ENCODE results near the gene NLRC5.

DNA sequence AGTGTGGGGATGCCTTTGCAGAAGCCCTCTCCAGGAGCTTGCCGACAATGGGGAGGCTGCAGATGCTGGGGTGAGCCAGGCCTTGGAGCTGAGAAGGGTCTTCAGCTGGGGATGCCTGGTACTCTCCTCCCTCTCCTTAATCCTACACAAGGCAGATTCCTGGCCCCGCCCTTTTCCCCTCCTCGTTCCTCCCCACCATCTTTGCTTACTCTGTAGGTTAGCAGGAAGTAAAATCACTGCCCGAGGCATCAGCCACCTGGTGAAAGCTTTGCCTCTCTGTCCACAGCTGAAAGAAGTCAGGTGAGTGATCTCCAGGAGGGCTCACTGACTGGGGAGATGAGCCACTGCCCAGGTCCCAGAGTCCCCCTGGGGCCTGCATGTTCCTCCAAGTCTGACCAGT, 38.7 kb downstream of the NLRC5 start:
- TF ChIP-seq, protein P1, sequence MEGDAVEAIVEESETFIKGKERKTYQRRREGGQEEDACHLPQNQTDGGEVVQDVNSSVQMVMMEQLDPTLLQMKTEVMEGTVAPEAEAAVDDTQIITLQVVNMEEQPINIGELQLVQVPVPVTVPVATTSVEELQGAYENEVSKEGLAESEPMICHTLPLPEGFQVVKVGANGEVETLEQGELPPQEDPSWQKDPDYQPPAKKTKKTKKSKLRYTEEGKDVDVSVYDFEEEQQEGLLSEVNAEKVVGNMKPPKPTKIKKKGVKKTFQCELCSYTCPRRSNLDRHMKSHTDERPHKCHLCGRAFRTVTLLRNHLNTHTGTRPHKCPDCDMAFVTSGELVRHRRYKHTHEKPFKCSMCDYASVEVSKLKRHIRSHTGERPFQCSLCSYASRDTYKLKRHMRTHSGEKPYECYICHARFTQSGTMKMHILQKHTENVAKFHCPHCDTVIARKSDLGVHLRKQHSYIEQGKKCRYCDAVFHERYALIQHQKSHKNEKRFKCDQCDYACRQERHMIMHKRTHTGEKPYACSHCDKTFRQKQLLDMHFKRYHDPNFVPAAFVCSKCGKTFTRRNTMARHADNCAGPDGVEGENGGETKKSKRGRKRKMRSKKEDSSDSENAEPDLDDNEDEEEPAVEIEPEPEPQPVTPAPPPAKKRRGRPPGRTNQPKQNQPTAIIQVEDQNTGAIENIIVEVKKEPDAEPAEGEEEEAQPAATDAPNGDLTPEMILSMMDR (IDR thresholded peaks at IDR 0.05; ENCODE audit: borderline replicate concordance, extremely low read depth, low read length, poor library complexity, severe bottlenecking), result no peak
- TF ChIP-seq EZH2 (IDR thresholded peaks at IDR 0.05; ENCODE audit: borderline replicate concordance, low read depth, low read length, severe bottlenecking), result no peak

All from DND-41 (cell line).